ENCODE measurements around the gene LPCAT3. TPM values are rescaled to one million over a fixed set of nuclear protein-coding genes. Genes with fewer than 3 reads are reported as not detected.

Gene LPCAT3
- polyA plus RNA-seq, 1 experiment, result 37.6 TPM

DNA sequence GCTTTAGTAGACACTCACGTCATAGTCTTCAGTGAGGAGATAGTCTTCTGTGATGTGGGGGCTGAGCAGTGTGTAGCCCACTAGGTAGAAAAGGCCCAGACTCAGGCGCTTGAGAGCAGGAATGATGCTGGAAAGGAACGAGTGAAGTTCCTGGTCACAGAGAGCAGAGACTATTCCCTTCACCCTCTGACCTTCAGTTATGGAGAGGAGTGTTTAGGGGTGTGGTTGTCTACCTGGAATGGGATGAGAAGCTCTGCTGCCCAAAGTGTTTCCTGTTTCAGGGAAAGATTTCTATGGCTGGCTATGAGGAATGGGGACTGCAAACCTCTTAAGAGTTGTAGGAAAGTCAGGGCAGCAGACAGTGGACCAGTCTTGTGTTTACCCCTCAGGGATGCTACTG is 38.8 kb downstream of the LPCAT3 start:
- Histone ChIP-seq H3K27ac (ENCODE audit: low read depth, low read length) (no peak overlapping the region), H3K9me3 (ENCODE audit: control insufficient read depth, insufficient read depth, low read length) (no peaks in the 10 kb centered on the region), H3K4me3 (ENCODE audit: low read depth, low read length) (no peak overlapping the region), H3K27me3 (ENCODE audit: control insufficient read depth, insufficient read depth, low read length) (no peaks in the 10 kb centered on the region)
- TF ChIP-seq, protein P1, sequence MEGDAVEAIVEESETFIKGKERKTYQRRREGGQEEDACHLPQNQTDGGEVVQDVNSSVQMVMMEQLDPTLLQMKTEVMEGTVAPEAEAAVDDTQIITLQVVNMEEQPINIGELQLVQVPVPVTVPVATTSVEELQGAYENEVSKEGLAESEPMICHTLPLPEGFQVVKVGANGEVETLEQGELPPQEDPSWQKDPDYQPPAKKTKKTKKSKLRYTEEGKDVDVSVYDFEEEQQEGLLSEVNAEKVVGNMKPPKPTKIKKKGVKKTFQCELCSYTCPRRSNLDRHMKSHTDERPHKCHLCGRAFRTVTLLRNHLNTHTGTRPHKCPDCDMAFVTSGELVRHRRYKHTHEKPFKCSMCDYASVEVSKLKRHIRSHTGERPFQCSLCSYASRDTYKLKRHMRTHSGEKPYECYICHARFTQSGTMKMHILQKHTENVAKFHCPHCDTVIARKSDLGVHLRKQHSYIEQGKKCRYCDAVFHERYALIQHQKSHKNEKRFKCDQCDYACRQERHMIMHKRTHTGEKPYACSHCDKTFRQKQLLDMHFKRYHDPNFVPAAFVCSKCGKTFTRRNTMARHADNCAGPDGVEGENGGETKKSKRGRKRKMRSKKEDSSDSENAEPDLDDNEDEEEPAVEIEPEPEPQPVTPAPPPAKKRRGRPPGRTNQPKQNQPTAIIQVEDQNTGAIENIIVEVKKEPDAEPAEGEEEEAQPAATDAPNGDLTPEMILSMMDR (IDR thresholded peaks at IDR 0.05; ENCODE audit: low read depth, low read length), result no peak
- ChIA-PET CTCF (interaction anchor here (1.0 kb wide), 1 partner anchor 134 kb away, joined by 3 read pairs; no protein-coding TSS in a partner anchor), POLR2A (no interaction called here)
- no peak for DNase-seq (ENCODE audit: low read depth, low spot score)

DNA sequence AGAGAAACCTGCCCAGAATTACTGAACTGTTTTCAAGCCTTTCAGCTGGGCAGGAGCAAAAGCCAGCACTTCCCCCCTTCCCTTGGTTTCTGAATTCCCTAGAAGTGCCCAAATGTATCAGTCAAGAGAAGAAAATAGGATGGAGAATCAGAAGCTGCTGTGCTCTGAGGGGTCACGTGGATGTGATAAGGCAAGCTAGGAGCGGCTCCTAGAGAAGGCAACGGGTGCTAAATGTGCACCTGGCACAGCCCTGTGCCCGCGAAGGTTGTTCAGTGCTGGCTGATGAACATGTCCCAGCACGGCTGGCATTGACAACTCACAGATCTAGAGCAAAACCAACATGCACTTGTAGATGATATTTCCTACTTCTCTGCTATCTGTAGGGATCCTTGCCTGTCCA is 39.3 kb downstream of the LPCAT3 start:
- no peak overlapping the region for H3K27ac ChIP-seq (ENCODE audit: low read depth, low read length)
- ChIA-PET POLR2A (no interaction called here), CTCF (interaction anchor here (1.0 kb wide), 1 partner anchor 134 kb away, joined by 3 read pairs; no protein-coding TSS in a partner anchor)
- no peak for DNase-seq (ENCODE audit: low read depth, low spot score)
- TF ChIP-seq, protein P1 (IDR thresholded peaks at IDR 0.05; ENCODE audit: low read depth, low read length), result no peak
- H3K27me3 ChIP-seq (ENCODE audit: control insufficient read depth, insufficient read depth, low read length), result no peaks in the 10 kb centered on the region
- H3K9me3 ChIP-seq (ENCODE audit: control insufficient read depth, insufficient read depth, low read length), result no peaks in the 10 kb centered on the region
- H3K4me3 ChIP-seq (ENCODE audit: low read depth, low read length), result no peak overlapping the region

DNA sequence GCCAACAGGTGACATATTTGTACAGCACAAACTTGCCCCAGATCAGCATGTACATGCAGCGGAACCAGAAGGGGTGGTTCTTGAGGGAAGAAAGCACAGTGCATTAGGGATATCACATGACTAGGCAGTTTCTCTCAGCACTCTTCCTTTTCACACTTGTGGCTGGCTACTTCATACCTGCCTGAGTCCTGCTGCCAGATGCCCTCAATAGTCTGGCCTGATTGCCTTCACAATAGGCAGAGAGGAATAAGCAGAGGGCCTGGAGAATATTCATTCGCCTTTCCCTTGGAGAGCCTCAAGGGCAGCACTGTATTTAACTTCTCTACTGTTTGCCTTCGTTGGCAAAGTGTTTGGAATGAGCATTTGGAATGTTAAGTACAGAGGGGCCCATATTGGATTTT is 39.7 kb downstream of the LPCAT3 start:
- ChIA-PET CTCF (interaction anchor here (1.0 kb wide), 1 partner anchor 135 kb away, joined by 3 read pairs; no protein-coding TSS in a partner anchor), POLR2A (no interaction called here)
- no peaks in the 10 kb centered on the region for H3K9me3 ChIP-seq (ENCODE audit: control insufficient read depth, insufficient read depth, low read length)
- TF ChIP-seq, protein P1 (IDR thresholded peaks at IDR 0.05; ENCODE audit: low read depth, low read length), result no peak
- H3K27ac ChIP-seq (ENCODE audit: low read depth, low read length), result no peak overlapping the region
- H3K27me3 ChIP-seq (ENCODE audit: control insufficient read depth, insufficient read depth, low read length), result no peaks in the 10 kb centered on the region
- DNase-seq (ENCODE audit: low read depth, low spot score), result no peak
- H3K4me3 ChIP-seq (ENCODE audit: low read depth, low read length), result no peak overlapping the region

DNA sequence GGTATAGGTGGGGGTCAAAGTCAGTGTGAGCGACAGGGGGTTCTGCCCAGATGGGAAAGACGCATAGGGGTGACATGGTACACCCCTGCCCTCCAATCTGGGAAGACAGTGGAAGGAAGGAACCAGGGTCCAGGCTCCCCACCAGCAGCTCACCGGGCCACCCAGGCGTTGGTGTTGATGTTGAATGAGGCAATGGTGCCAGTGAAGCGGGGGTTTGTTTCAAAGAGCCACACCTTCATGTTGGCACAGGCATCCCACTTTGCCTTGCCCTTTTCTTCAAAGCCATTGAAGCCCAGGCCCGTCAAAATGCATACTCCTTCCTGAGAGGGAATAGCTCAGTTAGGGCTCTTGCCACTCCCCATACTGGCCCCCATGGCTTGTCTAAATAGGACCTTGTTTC is 40.1 kb downstream of the LPCAT3 start:
- no peak for DNase-seq (ENCODE audit: low read depth, low spot score)
- CTCF ChIA-PET, result no interaction called here
- POLR2A ChIA-PET, result interaction anchor here (0.6 to 0.7 kb wide), 2 partner anchors 54 to 93 kb away, joined by 3 read pairs; no protein-coding TSS in a partner anchor

DNA sequence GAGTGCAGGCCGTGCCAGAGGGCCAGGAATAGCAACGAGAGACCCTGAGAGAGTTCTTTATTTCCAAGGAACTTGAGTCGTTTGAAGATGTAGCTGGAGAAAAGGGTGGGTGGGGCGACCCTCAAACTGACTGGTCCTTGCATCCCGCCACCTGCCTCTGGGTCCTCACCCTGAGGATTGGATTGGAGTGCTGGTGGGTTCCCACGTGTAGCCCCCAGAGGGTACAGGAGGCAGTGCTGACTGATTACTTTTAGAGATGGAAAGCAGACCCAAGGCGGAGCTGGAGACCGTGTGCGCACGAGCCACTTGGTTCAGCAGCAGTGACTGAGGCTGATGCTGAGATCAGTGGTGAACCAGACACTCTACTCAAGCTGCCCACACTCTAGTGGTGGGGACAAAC is 40.6 kb downstream of the LPCAT3 start:
- ChIA-PET POLR2A (interaction anchor here (0.6 to 0.7 kb wide), 2 partner anchors 55 to 93 kb away, joined by 3 read pairs; no protein-coding TSS in a partner anchor), CTCF (no interaction called here)
- Histone ChIP-seq H3K4me3 (ENCODE audit: low read depth, low read length) (no peak overlapping the region), H3K27me3 (ENCODE audit: control insufficient read depth, insufficient read depth, low read length) (no peaks in the 10 kb centered on the region), H3K9me3 (ENCODE audit: control insufficient read depth, insufficient read depth, low read length) (no peaks in the 10 kb centered on the region), H3K27ac (ENCODE audit: low read depth, low read length) (no peak overlapping the region)
- TF ChIP-seq, protein P1 (IDR thresholded peaks at IDR 0.05; ENCODE audit: low read depth, low read length), result no peak
- no peak for DNase-seq (ENCODE audit: low read depth, low spot score)

More for the DNA sequence above, 40.1 kb downstream of the LPCAT3 start:
- Histone ChIP-seq H3K4me3 (ENCODE audit: low read depth, low read length) (no peak overlapping the region), H3K9me3 (ENCODE audit: control insufficient read depth, insufficient read depth, low read length) (no peaks in the 10 kb centered on the region), H3K27ac (ENCODE audit: low read depth, low read length) (no peak overlapping the region), H3K27me3 (ENCODE audit: control insufficient read depth, insufficient read depth, low read length) (no peaks in the 10 kb centered on the region)
- TF ChIP-seq, protein P1 (IDR thresholded peaks at IDR 0.05; ENCODE audit: low read depth, low read length), result no peak

Measured in AG04450 (cell line).